HG03025 (cell line): ENCODE measurements around the gene RASGRP3.

Source experiments
- ATAC-seq: cut with Tn5 transposase; IDR thresholded peaks from one replicate; pipeline ENCODE4 v1.9.1; 2021; ENCODE audit warnings: mild to moderate bottlenecking, moderate library complexity; ENCODE audit not compliant: unreplicated experiment, low FRiP score

The RASGRP3 gene

GRCh38 chr2:33489835-33490431, 13.5 kb downstream of the RASGRP3 start:
- ATAC-seq: no peak

GRCh38 chr2:33491441-33492084, 15.1 kb downstream of the RASGRP3 start:
- ATAC-seq: no peak

GRCh38 chr2:33492399-33493134, 16.1 kb downstream of the RASGRP3 start:
- no peak for ATAC-seq

GRCh38 chr2:33494155-33494779, 17.8 kb downstream of the RASGRP3 start:
- ATAC-seq: peak; percentile 46

GRCh38 chr2:33494877-33495641, 18.6 kb downstream of the RASGRP3 start:
- no peak for ATAC-seq

- ATAC-seq: no peak
These were observed 19.2 kb downstream of the RASGRP3 start for GRCh38 chr2:33495683-33496082.

- no peak for ATAC-seq
These were observed 19.7 kb downstream of the RASGRP3 start for GRCh38 chr2:33496150-33496549.

GRCh38 chr2:33496726-33497125, 20.3 kb downstream of the RASGRP3 start:
- no peak for ATAC-seq

- ATAC-seq: peak; percentile 27
These were observed 20.8 kb downstream of the RASGRP3 start for GRCh38 chr2:33497221-33497650.

GRCh38 chr2:33498291-33498956, 22.0 kb downstream of the RASGRP3 start:
- ATAC-seq: no peak

GRCh38 chr2:33500177-33500576, 23.7 kb downstream of the RASGRP3 start:
- ATAC-seq: no peak

GRCh38 chr2:33502025-33502424, 25.6 kb downstream of the RASGRP3 start:
- no peak for ATAC-seq

GRCh38 chr2:33503002-33503401, 26.6 kb downstream of the RASGRP3 start:
- ATAC-seq: no peak

GRCh38 chr2:33505966-33506365, 29.5 kb downstream of the RASGRP3 start:
- ATAC-seq: no peak

- ATAC-seq: no peak
These were observed 33.6 kb downstream of the RASGRP3 start for GRCh38 chr2:33509908-33510585.

GRCh38 chr2:33510586-33510968, 34.1 kb downstream of the RASGRP3 start:
- ATAC-seq: no peak

- no peak for ATAC-seq
These were observed 34.7 kb downstream of the RASGRP3 start for GRCh38 chr2:33511141-33511540.

- ATAC-seq: no peak
These were observed 35.7 kb downstream of the RASGRP3 start for GRCh38 chr2:33512112-33512511.

GRCh38 chr2:33513480-33513879, 37.0 kb downstream of the RASGRP3 start:
- no peak for ATAC-seq
